Activated naive CD8-positive, alpha-beta T cell treated with anti-CD3 and anti-CD28 coated beads for 36 hours (primary cell): Measurements from ENCODE around the gene TBL1XR1. TPM values are rescaled to one million over a fixed set of nuclear protein-coding genes. Genes with fewer than 3 reads are reported as not detected.

Experiments
- DNase-seq: peaks from one replicate; pipeline ENCODE4 v3.0.0; 2021
- H3K27ac Mint-ChIP-seq: one replicate; pipeline ENCODE4 v1.8.0; 2022; ENCODE audit warnings: mild to moderate bottlenecking, moderate library complexity, mixed read lengths
- H3K27me3 Mint-ChIP-seq: one replicate; pipeline ENCODE4 v1.8.0; 2022; ENCODE audit warnings: mild to moderate bottlenecking, mixed read lengths
- H3K36me3 Mint-ChIP-seq: one replicate; pipeline ENCODE4 v1.8.0; 2021; ENCODE audit warnings: mild to moderate bottlenecking, mixed read lengths
- H3K4me1 Mint-ChIP-seq: one replicate; pipeline ENCODE4 v1.8.0; 2021; ENCODE audit warnings: mixed read lengths
- H3K4me3 Mint-ChIP-seq: one replicate; pipeline ENCODE4 v1.8.0; 2022; ENCODE audit warnings: mild to moderate bottlenecking, moderate library complexity, mixed read lengths
- H3K9me3 Mint-ChIP-seq: one replicate; pipeline ENCODE4 v1.8.0; 2022; ENCODE audit warnings: mixed read lengths
- total RNA-seq, 2 experiments: library from RNA; stranded (reverse); gene quantifications; one replicate each; pipeline ENCODE4 v1.2.3, GENCODE V29; 2021

Gene TBL1XR1
- 100 to 1,000 TPM; 204 to 227 TPM for total RNA-seq

- peaks cover 38% of the 10 kb centered on the region for H3K36me3 Mint-ChIP-seq
These were observed at the start of gene TBL1XR1 for GRCh38 chr3:177197041-177197726. TBL1XR1 (minus strand) TSS chr3:177197482; CDS start chr3:177064977, 132,505 bp downstream.

GRCh38 chr3:177245250-177245649 lies 48.0 kb upstream of the TBL1XR1 start:
- Mint-ChIP-seq H3K36me3 (peaks cover 3% of the 10 kb centered on the region), H3K27ac (no peak overlapping the region), H3K4me1 (no peaks in the 10 kb centered on the region), H3K4me3 (no peak overlapping the region), H3K9me3 (peaks cover 7% of the 10 kb centered on the region), H3K27me3 (no peaks in the 10 kb centered on the region)
- no peak for DNase-seq

More at GRCh38 chr3:177197041-177197726, at the start of gene TBL1XR1:
- Mint-ChIP-seq H3K27ac (peak within 1 kb of the TSS; percentile 97), H3K4me1 (peaks cover 59% of the 10 kb centered on the region), H3K4me3 (peak within 1 kb of the TSS; percentile 95), H3K9me3 (no peaks in the 10 kb centered on the region), H3K27me3 (peaks cover 4% of the 10 kb centered on the region)
- peak; percentile 85 for DNase-seq

GRCh38 chr3:177244606-177245005 lies 47.3 kb upstream of the TBL1XR1 start:
- Mint-ChIP-seq H3K4me3 (no peak overlapping the region), H3K4me1 (no peaks in the 10 kb centered on the region), H3K27ac (no peak overlapping the region), H3K9me3 (peaks cover 7% of the 10 kb centered on the region), H3K36me3 (peaks cover 3% of the 10 kb centered on the region), H3K27me3 (no peaks in the 10 kb centered on the region)
- DNase-seq = no peak

DNA sequence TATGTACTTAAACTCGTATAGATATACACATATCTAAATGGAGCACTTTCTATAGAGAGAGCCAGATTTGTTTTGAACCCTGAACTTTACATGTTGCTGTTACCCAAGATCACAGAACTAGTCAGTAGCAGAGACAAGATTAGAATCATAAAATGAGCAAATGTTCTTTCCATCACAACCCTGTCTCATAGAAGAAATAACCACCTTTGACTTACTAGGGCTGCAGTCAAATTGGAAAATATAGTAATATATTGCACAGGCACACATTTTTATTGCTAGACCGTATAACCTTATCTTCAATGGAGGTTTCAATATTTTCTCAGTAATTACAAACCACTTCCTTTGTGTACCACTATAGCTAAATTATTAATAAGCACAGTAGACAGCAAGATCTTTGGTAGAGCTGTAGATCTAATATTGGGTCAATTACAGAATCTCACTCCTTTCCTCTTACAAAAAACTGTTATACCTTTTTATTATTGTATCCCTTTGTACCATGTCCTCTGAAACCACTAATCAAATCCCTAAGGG lies 41.5 kb upstream of the TBL1XR1 start:
- H3K4me1 Mint-ChIP-seq = peaks cover 13% of the 10 kb centered on the region
- H3K4me3 Mint-ChIP-seq = no peak overlapping the region
- no peak overlapping the region for H3K27ac Mint-ChIP-seq
- H3K27me3 Mint-ChIP-seq = no peaks in the 10 kb centered on the region
- H3K36me3 Mint-ChIP-seq = no peaks in the 10 kb centered on the region
- H3K9me3 Mint-ChIP-seq = no peaks in the 10 kb centered on the region
- DNase-seq = no peak

GRCh38 chr3:177237206-177237605 lies 39.9 kb upstream of the TBL1XR1 start:
- no peak for DNase-seq
- Mint-ChIP-seq H3K27me3 (no peaks in the 10 kb centered on the region), H3K9me3 (no peaks in the 10 kb centered on the region), H3K27ac (no peak overlapping the region), H3K36me3 (no peaks in the 10 kb centered on the region), H3K4me3 (no peak overlapping the region), H3K4me1 (peaks cover 13% of the 10 kb centered on the region)

DNA sequence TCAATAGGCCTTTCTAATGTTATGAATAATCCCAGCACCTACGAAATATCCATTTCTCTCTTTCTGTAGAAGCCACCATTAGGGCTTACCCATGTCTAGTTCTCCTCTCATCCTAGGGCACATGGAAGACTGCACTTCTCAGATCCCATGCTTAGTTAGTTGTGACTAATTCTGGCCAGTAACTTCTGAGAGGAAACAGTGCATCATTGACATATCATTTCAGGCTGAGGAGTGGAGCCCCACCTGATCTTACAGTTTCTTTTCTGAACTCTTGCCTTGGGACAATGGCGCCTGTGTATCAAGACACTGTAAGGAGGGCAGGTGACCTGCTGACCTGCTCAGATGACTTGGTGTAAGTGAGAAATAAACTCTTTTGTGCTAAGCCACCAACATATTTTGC lies 39.4 kb upstream of the TBL1XR1 start:
- Mint-ChIP-seq H3K27me3 (no peaks in the 10 kb centered on the region), H3K4me3 (no peak overlapping the region), H3K4me1 (peaks cover 13% of the 10 kb centered on the region), H3K36me3 (no peaks in the 10 kb centered on the region), H3K9me3 (no peaks in the 10 kb centered on the region), H3K27ac (peak overlapping the region; percentile 12)
- DNase-seq = no peak

- Mint-ChIP-seq H3K4me3 (no peak overlapping the region), H3K36me3 (no peaks in the 10 kb centered on the region), H3K27me3 (no peaks in the 10 kb centered on the region), H3K4me1 (peaks cover 13% of the 10 kb centered on the region), H3K9me3 (peaks cover 1% of the 10 kb centered on the region), H3K27ac (no peak overlapping the region)
- DNase-seq = no peak
These were observed 36.8 kb upstream of the TBL1XR1 start for GRCh38 chr3:177234121-177234520.

GRCh38 chr3:177231242-177231641 lies 34.0 kb upstream of the TBL1XR1 start:
- H3K36me3 Mint-ChIP-seq = peaks cover 1% of the 10 kb centered on the region
- H3K4me3 Mint-ChIP-seq = no peak overlapping the region
- no peak for DNase-seq
- H3K9me3 Mint-ChIP-seq = peaks cover 6% of the 10 kb centered on the region
- no peak overlapping the region for H3K27ac Mint-ChIP-seq
- H3K4me1 Mint-ChIP-seq = peaks cover 2% of the 10 kb centered on the region
- H3K27me3 Mint-ChIP-seq = no peaks in the 10 kb centered on the region

DNA sequence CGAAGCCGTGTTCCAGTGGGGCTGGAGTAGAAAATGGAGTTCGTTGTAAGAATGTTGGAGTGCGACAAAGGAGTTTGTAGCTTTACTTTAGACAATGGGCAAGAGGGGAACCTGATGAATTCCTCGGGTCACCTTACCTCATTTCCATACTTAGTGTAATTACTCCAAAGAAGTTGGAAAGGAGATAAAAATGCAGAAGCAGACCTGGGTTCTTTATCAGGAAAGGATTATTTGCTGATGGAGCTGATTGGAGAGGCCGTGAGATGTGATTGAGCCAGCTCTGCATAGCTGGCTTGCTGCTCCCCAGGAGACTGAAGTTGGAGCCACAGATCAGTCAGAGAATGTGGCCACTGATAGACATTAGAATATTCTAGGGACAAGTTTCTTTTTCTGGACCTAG lies 33.4 kb upstream of the TBL1XR1 start:
- Mint-ChIP-seq H3K4me3 (no peak overlapping the region), H3K36me3 (peaks cover 1% of the 10 kb centered on the region), H3K27me3 (no peaks in the 10 kb centered on the region), H3K4me1 (peaks cover 2% of the 10 kb centered on the region), H3K9me3 (peaks cover 6% of the 10 kb centered on the region), H3K27ac (no peak overlapping the region)
- DNase-seq = no peak

DNA sequence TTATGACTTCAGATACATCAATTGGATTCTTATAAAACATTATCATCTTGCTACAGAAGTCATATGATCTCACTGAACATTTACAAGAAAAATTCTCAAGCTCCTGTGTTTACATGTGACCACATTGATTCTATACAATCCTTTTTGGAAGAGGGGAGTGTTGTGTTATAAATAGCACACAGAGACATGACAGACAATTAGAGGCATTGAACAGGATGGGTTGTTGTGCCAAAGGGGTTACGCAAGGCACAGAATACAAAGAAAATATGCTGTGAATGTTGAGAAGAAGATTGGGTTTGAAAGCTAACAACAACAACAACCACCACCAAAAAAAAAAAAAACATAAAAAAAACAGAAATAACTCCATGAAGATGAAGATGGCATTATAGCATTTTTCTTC lies 32.5 kb upstream of the TBL1XR1 start:
- Mint-ChIP-seq H3K36me3 (peaks cover 1% of the 10 kb centered on the region), H3K4me1 (peaks cover 3% of the 10 kb centered on the region), H3K4me3 (no peak overlapping the region), H3K27me3 (no peaks in the 10 kb centered on the region), H3K9me3 (peaks cover 6% of the 10 kb centered on the region), H3K27ac (no peak overlapping the region)
- DNase-seq = no peak

DNA sequence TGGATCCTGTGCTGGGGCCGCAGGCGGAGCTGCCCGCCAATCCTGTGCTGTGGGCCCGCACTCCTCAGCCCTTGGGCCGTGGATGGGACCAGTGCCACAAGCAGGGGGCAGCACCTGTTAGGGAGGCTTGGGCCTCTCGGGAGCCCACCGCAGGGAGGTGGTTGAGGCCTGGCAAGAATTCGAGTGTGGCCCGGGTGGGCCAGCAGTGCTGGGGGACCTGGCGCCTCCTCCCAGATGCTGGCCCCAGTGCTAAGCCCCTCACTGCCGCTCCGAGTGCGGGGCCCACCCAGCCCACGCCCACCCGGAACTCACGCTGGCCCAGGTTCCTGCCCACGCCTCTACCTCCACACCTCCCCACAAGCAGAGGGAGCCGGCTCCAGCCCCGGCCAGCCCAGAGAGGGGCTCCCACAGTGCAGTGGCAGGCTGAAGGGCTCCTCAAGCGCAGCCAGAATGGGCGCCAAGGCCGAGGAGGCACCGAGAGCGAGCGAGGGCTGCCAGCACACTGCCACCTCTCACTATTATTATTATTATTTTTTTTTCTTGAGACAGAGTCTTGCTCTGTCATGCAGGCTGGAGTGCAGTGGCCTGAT lies 31.4 kb upstream of the TBL1XR1 start:
- no peak overlapping the region for H3K27ac Mint-ChIP-seq
- DNase-seq = no peak
- H3K27me3 Mint-ChIP-seq = no peaks in the 10 kb centered on the region
- no peak overlapping the region for H3K4me3 Mint-ChIP-seq
- peaks cover 1% of the 10 kb centered on the region for H3K36me3 Mint-ChIP-seq
- peaks cover 13% of the 10 kb centered on the region for H3K4me1 Mint-ChIP-seq
- H3K9me3 Mint-ChIP-seq = peaks cover 6% of the 10 kb centered on the region

- Mint-ChIP-seq H3K36me3 (peaks cover 3% of the 10 kb centered on the region), H3K4me3 (no peak overlapping the region), H3K4me1 (peaks cover 26% of the 10 kb centered on the region), H3K27me3 (no peaks in the 10 kb centered on the region), H3K27ac (no peak overlapping the region), H3K9me3 (peaks cover 9% of the 10 kb centered on the region)
- no peak for DNase-seq
These were observed 27.1 kb upstream of the TBL1XR1 start for GRCh38 chr3:177224414-177224813.

DNA sequence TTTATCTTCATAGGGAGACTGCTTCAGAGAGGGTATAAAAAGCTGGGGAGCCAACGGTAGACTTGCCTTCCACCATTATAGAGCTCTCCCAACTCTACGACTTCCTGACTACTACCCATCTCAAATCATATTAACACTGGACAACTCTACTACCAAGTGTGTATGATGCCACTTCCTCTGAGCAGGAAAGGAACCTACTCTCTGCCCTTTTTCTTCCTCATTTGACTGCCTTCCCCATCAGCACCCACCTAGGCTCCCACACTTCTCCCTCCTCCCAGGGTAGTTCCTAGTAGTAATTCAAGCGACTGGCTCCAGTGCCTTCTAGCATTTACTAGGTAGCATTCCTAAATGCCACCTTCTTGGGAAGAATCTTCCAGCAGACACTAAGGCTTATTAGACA lies 24.5 kb upstream of the TBL1XR1 start:
- Mint-ChIP-seq H3K36me3 (peaks cover 2% of the 10 kb centered on the region), H3K9me3 (peaks cover 4% of the 10 kb centered on the region)

DNA sequence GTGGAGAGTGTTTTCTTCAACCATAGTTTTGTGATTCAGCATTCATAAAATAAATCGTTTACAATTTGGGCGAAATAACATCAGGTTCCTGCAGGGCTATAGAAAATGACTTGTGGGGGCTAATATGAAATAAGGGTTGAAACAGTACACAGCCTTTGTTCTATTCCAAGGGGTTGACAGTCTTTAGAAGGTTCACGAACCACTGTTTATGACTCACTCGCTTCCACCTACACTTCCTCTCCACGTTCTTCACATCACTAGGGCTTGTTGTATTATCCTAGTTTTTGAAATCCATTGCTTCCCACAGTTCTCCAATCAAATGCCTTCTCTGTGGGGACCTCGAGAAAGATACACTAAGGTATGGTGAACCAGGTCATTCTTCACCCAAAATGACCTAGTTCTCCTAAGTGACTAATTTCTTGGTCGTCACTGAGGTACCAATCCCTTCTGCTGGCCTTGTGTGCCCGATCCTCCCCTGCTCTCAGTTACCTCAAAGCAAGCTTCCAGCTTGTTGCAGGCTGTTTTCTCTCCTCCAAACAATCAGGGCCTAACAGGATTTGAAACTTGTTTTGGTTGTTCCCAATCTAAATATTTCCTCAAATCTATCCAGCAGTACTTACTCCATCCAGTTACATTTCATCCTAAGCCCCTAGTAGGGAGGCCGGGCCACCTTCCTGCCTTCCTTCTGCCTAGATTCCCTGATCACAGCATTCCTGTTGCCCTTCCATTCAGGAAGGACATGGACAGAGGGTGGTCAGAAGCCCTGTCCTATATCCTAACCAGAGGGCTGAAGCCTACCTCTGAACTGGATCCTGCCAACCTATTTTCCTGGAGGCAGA lies 23.1 kb upstream of the TBL1XR1 start:
- peak overlapping the region; percentile 2 for H3K27ac Mint-ChIP-seq
- DNase-seq = no peak
- peaks cover 2% of the 10 kb centered on the region for H3K36me3 Mint-ChIP-seq
- H3K9me3 Mint-ChIP-seq = peaks cover 4% of the 10 kb centered on the region
- peaks cover 24% of the 10 kb centered on the region for H3K4me1 Mint-ChIP-seq
- H3K27me3 Mint-ChIP-seq = no peaks in the 10 kb centered on the region
- no peak overlapping the region for H3K4me3 Mint-ChIP-seq

More for the DNA sequence above, 24.5 kb upstream of the TBL1XR1 start:
- Mint-ChIP-seq H3K4me1 (peaks cover 24% of the 10 kb centered on the region), H3K27ac (no peak overlapping the region), H3K27me3 (no peaks in the 10 kb centered on the region), H3K4me3 (no peak overlapping the region)
- no peak for DNase-seq
